GM18517 (cell line): ENCODE measurements around the gene TRAF3IP1.

ENCODE experiments used
- ATAC-seq: cut with Tn5 transposase; IDR thresholded peaks from one replicate; pipeline ENCODE4 v1.9.1; 2021; ENCODE audit warnings: mild to moderate bottlenecking, moderate library complexity; ENCODE audit not compliant: unreplicated experiment

Gene TRAF3IP1

GRCh38 chr2:238287737-238288649 is 32.3 kb upstream of the TRAF3IP1 start, which contains the start of gene PER2:
Gene PER2, minus strand, starts transcription at chr2:238288610. Its CDS starts 10,674 bp downstream, at chr2:238277936.
- ATAC-seq: no peak

- peak; percentile 90 for ATAC-seq
These were observed 31.4 kb upstream of the TRAF3IP1 start for GRCh38 chr2:238288650-238289573.

- no peak for ATAC-seq
These were observed 30.7 kb upstream of the TRAF3IP1 start for GRCh38 chr2:238289574-238289973.

- no peak for ATAC-seq
These were observed 30.2 kb upstream of the TRAF3IP1 start for GRCh38 chr2:238290091-238290509.

GRCh38 chr2:238290715-238291549 is 29.4 kb upstream of the TRAF3IP1 start:
- ATAC-seq: no peak

- ATAC-seq: no peak
These were observed 28.6 kb upstream of the TRAF3IP1 start for GRCh38 chr2:238291550-238292281.

- no peak for ATAC-seq
These were observed 26.3 kb upstream of the TRAF3IP1 start for GRCh38 chr2:238294046-238294392.

- ATAC-seq: no peak
These were observed 25.8 kb upstream of the TRAF3IP1 start for GRCh38 chr2:238294393-238295143.

GRCh38 chr2:238295144-238296112 is 24.9 kb upstream of the TRAF3IP1 start:
- no peak for ATAC-seq

- ATAC-seq: no peak
These were observed 23.5 kb upstream of the TRAF3IP1 start for GRCh38 chr2:238296638-238297457.

- no peak for ATAC-seq
These were observed 20.5 kb upstream of the TRAF3IP1 start for GRCh38 chr2:238299803-238300202.

GRCh38 chr2:238302087-238302486 is 18.2 kb upstream of the TRAF3IP1 start:
- ATAC-seq: no peak

- ATAC-seq: no peak
These were observed 17.6 kb upstream of the TRAF3IP1 start for GRCh38 chr2:238302751-238303150.

GRCh38 chr2:238304116-238304515 is 16.2 kb upstream of the TRAF3IP1 start:
- no peak for ATAC-seq

- no peak for ATAC-seq
These were observed 15.0 kb upstream of the TRAF3IP1 start for GRCh38 chr2:238305092-238305862.

- no peak for ATAC-seq
These were observed 14.2 kb upstream of the TRAF3IP1 start for GRCh38 chr2:238305965-238306671.
